Measurements from ENCODE around the gene TRIM8.

Gene TRIM8

DNA sequence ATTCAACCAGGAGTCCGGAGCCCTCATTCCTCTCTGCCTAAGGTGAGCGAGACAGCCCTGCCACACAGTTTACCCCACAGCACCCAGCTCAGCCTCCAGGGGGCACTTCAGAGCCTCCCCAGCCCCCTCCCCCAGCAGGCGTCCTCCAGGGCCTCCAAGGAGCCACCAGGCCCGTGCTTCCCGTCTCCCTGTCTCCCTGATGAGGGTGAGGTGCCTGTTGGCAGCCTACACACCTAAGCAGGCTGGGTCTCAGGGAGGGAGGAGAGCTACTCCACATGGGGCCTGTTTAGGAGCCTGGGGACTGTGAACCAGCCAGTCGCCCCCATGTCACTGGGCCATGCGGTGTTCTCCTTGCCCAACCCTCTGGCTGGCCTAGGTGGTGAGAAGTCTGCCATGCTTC lies 28.9 kb upstream of the TRIM8 start:
- DNase-seq (ENCODE audit: low read depth in 2 of 2, low spot score in 1 of 2): no peak

GRCh38 chr10:102616066-102616770 lies 28.1 kb upstream of the TRIM8 start:
- DNase-seq (ENCODE audit: low read depth in 2 of 2, low spot score in 1 of 2): no peak

- no peak for DNase-seq (ENCODE audit: low read depth in 2 of 2, low spot score in 1 of 2)
Observed at GRCh38 chr10:102617041-102617440, 27.2 kb upstream of the TRIM8 start.

DNA sequence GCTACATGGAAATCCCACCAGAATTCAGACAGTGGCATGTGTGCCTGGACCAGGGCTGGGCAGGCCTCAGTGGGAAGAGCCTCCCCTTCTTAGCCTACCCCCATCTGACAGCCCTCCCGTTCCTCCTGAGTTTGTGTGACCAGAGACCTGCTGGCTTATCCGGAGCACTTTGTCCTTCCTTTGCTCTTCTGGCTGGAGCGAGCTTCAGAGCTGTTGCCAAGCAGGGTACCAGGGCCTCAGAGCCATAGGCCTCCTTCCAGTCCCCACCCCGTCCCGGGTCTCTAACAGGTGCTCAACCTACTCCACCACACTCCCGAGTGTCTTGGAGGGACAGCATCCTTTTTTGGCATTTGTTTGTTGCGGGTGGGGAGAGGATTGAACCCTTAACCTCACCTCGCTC lies 26.5 kb upstream of the TRIM8 start:
- no peak for DNase-seq (ENCODE audit: low read depth in 2 of 2, low spot score in 1 of 2)

GRCh38 chr10:102619281-102619981 lies 24.8 kb upstream of the TRIM8 start:
- DNase-seq (ENCODE audit: low read depth in 2 of 2, low spot score in 1 of 2): no peak

GRCh38 chr10:102620138-102620590 lies 24.1 kb upstream of the TRIM8 start:
- DNase-seq (ENCODE audit: low read depth in 2 of 2, low spot score in 1 of 2): no peak

DNA sequence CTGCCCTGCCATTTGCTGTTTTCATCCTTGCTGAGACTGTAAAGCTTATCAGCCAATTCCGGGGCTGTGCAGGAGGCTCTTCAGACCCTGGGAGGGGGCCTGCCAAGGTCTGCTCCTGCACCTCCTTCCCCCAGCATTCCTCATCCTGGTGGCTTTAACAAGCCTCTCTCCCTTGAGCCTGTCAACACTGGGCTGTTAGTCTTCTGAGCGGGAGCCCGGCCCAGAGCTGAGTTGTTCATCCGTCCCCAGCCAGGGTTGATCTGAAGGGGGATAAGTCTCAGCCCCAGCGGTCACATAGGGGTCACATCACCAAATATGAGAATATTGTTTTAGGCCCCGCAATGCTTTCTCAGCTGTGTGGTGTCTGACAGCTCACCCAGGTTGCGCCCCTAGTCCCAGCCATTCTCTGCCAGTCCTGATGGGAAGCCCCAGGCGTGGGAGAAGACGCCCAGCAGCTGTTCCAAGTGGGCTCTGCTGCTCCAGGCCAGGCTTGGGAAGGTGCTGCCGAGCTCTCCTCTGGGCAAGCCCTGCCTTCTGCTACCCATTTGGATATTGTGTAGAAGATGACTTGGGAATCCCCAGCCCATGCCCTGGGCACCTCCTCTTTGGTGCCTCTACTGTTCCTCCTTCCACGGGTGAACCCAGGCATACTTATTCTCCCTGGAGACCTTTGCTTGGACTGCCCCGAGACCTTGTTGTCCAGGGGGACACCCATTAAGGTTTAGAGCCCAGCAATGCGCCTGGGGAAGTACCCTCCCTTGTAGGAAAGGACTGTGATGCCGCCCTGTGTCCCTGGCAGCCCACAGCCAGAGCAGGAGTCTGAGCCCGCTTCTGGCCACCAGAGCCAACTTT lies 23.5 kb upstream of the TRIM8 start:
- DNase-seq (ENCODE audit: low read depth in 2 of 2, low spot score in 1 of 2): no peak

DNA sequence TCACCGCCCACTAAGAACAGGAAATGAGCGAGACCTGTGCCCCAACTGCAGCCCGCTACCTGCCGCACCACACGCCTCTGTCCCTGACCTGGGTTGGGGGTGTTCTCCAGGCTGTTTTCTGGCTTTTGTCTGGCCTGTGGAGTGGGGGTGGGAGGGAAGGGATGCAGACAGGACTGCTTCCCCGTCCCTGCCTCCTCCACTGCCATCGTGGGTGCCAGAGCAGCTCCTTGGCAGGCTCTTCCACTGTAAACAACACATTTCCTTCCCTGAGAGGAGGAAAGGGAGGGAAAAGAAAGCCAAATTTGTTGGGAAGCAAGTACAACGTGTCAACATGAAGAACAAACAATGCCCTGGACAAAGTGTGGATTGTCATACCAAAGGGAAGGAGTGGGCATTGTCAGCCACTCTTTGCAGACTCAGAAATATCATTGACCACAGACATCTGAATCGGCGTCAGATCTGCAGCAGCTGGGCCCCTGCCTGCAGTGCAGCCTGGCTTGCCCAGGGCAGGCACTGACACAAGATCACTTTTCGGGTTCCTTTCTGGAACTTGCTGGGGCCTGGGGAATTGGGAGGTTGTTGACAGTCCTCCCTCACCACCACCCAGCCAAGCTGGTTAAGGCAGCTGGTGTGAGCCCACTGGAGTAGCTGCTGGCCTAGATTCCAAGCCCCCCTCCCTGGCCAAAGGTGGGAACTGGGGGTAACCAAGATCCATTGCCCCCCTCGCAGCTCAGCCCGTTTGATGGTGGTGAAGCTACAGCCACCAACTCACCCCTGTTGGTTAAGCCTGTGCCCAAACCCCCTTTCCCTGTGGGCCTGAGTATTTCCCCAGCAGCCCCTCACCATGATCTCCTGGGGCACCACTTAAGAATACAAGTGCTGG lies 22.6 kb upstream of the TRIM8 start:
- DNase-seq (ENCODE audit: low read depth in 2 of 2, low spot score in 1 of 2): no peak

DNA sequence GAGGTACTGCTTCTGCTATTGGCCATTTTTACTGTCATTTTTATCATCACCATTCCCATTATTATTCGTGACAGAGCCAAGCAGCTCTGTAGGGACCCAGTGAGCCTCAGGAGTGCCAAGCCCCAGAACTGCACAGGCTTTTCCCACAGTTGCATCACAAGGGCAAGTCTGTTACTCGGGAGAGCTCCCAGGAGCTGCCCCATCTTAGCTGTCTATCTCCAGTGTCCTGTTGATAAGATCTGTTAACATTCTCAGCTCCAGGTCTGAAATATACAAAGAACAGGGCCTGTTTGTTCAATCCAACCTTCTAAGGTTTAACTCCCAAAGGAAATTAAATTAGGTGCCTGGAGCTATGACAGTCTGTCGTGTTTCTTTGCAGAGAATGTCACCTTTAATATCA lies 20.2 kb upstream of the TRIM8 start:
- no peak for DNase-seq (ENCODE audit: low read depth in 2 of 2, low spot score in 1 of 2)

DNA sequence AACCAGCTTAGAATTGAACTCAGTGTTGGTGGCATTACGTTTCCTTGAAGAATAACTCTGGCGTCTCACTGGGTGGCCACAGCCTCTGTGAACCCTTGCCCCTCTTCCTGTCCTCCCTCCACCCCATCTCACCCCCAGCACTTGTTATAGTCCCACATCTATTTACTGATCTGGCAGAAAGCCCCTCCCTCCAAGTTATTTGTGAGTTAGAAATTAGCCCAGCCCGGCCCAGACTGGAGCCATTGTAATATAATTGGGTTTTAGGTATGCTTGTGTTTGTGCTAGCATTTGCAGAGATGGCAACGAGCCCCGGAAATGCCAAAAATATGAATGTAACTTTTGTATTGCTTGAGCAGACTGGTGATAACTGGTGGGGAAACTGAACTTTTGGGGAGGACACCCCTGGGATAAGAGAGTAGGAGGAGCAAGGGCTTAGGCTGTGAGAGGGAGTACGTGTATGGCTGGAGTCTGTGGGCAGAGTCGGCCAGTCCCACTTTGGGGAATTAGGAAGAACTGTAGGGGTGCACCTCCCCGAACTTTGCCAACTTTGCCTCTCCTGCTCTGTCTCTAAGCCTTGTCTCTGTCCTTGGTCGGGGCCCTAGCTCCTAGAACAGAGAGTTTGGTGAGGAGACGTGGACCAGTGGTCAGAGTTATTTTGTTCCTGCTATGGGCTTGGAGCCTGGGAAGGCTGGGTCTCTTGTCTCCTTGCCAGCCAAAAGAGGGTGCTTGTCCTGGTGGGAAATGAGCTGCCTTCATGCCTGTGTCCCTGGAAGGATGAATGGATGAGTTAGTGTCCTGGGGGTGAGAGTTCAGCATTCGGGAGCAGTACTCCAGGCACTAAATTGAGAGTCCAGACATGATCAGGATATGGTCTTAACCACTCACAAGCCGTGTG lies 19.3 kb upstream of the TRIM8 start:
- no peak for DNase-seq (ENCODE audit: low read depth in 2 of 2, low spot score in 1 of 2)

GRCh38 chr10:102626026-102626685 lies 18.1 kb upstream of the TRIM8 start:
- DNase-seq (ENCODE audit: low read depth in 2 of 2, low spot score in 1 of 2): no peak

- DNase-seq (ENCODE audit: low read depth in 2 of 2, low spot score in 1 of 2): no peak
Observed at GRCh38 chr10:102627291-102627735, 17.0 kb upstream of the TRIM8 start.

DNA sequence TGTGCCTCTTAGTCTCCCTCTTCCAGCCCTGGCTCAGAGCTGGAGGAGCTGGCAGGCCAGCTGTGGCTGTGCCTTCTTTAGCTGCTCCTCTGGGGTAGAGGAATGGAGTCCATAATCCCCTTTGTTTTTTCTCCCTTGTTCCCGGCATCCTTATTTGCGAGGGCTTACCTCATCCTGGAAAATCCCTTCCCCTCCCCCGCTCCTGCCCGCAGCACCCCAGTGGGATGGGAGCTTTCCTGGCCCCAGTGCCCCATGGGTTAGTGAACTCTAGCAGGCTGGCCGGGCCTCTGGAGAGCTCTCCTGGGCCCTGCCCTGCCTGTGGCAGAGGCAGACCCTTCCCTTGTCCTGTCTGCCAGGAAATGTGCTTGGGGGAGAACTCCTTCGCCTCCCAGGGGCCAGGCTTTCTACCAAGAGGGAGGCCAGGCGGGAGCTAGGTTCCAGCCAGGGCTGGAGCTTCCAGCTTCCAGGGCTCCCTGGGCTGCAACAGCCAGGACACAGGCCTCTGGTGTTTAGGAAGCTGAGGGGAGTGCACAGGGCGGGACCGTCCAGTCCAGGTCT lies 16.5 kb upstream of the TRIM8 start:
- no peak for DNase-seq (ENCODE audit: low read depth in 2 of 2, low spot score in 1 of 2)

DNA sequence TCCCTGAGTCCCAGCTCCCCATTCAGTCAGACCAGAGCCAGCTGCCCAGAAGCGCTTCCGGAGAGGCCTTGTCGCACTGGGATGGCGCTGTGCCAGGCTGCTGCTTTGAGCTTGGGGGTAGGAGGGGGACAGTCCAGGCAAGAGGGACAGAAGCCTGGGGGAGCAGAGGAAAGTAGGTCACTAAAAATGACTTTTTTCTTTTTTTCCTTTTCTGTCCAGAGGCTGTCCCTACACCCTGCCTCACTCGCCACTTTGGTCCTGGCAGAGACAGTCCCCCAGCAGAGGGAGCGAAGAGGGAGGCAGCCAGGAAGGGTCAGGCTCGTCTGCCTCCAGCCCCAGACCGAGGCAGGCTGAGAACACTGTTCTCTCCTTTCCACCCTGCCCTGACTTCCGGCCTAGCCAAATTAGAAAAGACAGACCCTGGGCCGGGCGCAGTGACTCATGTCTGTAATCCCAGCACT lies 15.8 kb upstream of the TRIM8 start:
- no peak for DNase-seq (ENCODE audit: low read depth in 2 of 2, low spot score in 1 of 2)

- no peak for DNase-seq (ENCODE audit: low read depth in 2 of 2, low spot score in 1 of 2)
Observed at GRCh38 chr10:102629661-102630614, 14.3 kb upstream of the TRIM8 start.

DNA sequence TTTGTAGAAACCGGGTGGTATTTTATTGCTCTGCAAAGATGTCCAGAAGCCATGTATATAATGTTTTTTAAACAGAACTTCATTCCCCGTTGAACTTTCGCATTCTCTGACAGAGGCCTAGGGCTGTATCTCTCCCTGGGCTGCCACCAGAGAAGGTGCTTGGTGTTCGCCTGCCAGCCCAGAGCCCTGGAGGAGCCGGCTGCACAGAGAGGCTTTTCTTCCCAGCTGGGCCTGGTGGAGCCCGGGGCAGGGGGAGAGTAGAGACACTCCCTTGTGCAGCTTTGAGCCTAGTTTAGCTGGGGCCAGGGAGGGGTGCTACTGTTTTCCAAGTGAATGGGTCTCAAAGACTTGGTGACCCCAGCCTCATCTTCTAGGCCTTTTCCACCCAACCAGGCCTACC lies 13.6 kb upstream of the TRIM8 start:
- DNase-seq (ENCODE audit: low read depth in 2 of 2, low spot score in 1 of 2): no peak

- no peak for DNase-seq (ENCODE audit: low read depth in 2 of 2, low spot score in 1 of 2)
Observed at GRCh38 chr10:102631525-102632393, 12.5 kb upstream of the TRIM8 start.
